GM23338 (cell line): ENCODE measurements around the gene RAP1GDS1. TPM values are rescaled to one million over a fixed set of nuclear protein-coding genes. Genes with fewer than 3 reads are reported as not detected.

Experiments
- ATAC-seq: fragments of 200-7000 bp; cut with Tn5 transposase; 3 replicates; pipeline ENCODE4 v1.9.1; 2020
- DNase-seq: peaks from one replicate; pipeline ENCODE4 v3.0.0-alpha.2; 2015; ENCODE audit warnings: low spot score
- H2AFZ ChIP-seq: fragments of 200-600 bp; sonication (generic); 2 replicates; pipeline ENCODE4 v1.8.0; 2016; ENCODE audit warnings: antibody characterized with exemption, mild to moderate bottlenecking, moderate library complexity
- H3F3A ChIP-seq: fragments of 200-600 bp; sonication (generic); replicated peaks from 2 replicates; pipeline ENCODE4 v1.8.0; 2017; ENCODE audit warnings: antibody characterized with exemption, mixed run types, low read depth
- H3K27ac ChIP-seq: fragments of 200-600 bp; sonication (generic); 2 replicates; pipeline ENCODE4 v1.6.1; 2016; ENCODE audit warnings: low read depth
- H3K27me3 ChIP-seq: fragments of 200-600 bp; sonication (generic); 2 replicates; pipeline ENCODE4 v1.8.0; 2016; ENCODE audit warnings: mild to moderate bottlenecking, mixed run types, moderate library complexity; ENCODE audit not compliant: insufficient read depth
- H3K36me3 ChIP-seq: fragments of 200-600 bp; sonication (generic); 2 replicates; pipeline ENCODE4 v1.8.0; 2016; ENCODE audit warnings: mild to moderate bottlenecking; ENCODE audit not compliant: insufficient read depth
- H3K4me1 ChIP-seq: fragments of 200-600 bp; sonication (generic); 2 replicates; pipeline ENCODE4 v1.8.0; 2016; ENCODE audit warnings: mild to moderate bottlenecking, moderate library complexity; ENCODE audit not compliant: insufficient read depth
- H3K4me2 ChIP-seq: fragments of 200-600 bp; sonication (generic); 2 replicates; pipeline ENCODE4 v1.7.1; 2017; ENCODE audit warnings: mixed run types
- H3K4me3 ChIP-seq: fragments of 200-600 bp; sonication (generic); 2 replicates; pipeline ENCODE4 v1.6.1; 2016; ENCODE audit warnings: mixed run types
- H3K79me2 ChIP-seq: fragments of 200-600 bp; sonication (generic); replicated peaks from 2 replicates; pipeline ENCODE4 v1.8.0; 2017; ENCODE audit warnings: mild to moderate bottlenecking; ENCODE audit not compliant: insufficient read depth
- H3K9me2 ChIP-seq: fragments of 200-600 bp; sonication (generic); 2 replicates; pipeline ENCODE4 v1.8.0; 2017; ENCODE audit not compliant: insufficient read depth
- H4K20me1 ChIP-seq: fragments of 200-600 bp; sonication (generic); replicated peaks from 2 replicates; pipeline ENCODE4 v1.8.0; 2017; ENCODE audit warnings: mild to moderate bottlenecking; ENCODE audit not compliant: insufficient read depth
- H3K27ac Mint-ChIP-seq: 2 replicates; pipeline ENCODE4 v1.8.0; 2020; ENCODE audit warnings: inconsistent platforms, mild to moderate bottlenecking, moderate library complexity, mixed read lengths
- H3K27me3 Mint-ChIP-seq: 3 replicates; pipeline ENCODE4 v1.8.0; 2022; ENCODE audit warnings: low read depth, mild to moderate bottlenecking, moderate library complexity, mixed read lengths, inconsistent platforms; ENCODE audit not compliant: insufficient read depth, poor library complexity
- H3K36me3 Mint-ChIP-seq: 3 replicates; pipeline ENCODE4 v1.8.0; 2021; ENCODE audit warnings: low read depth, mild to moderate bottlenecking, inconsistent platforms, moderate library complexity, mixed read lengths
- H3K4me1 Mint-ChIP-seq: 3 replicates; pipeline ENCODE4 v1.8.0; 2020; ENCODE audit warnings: mild to moderate bottlenecking, inconsistent platforms, mixed read lengths
- H3K4me3 Mint-ChIP-seq: 3 replicates; pipeline ENCODE4 v1.8.0; 2021; ENCODE audit warnings: moderate library complexity, mild to moderate bottlenecking, inconsistent platforms, mixed read lengths
- H3K9me3 Mint-ChIP-seq: 3 replicates; pipeline ENCODE4 v1.8.0; 2020; ENCODE audit warnings: moderate library complexity, mild to moderate bottlenecking, inconsistent platforms, mixed read lengths
- CREB1 ChIP-seq: fragments of 250-450 bp; sonication (Bioruptor Pico); IDR thresholded peaks from 2 replicates; pipeline ENCODE4 v1.5.0; 2020; ENCODE audit warnings: low read depth, mild to moderate bottlenecking, moderate library complexity
- EZH2 ChIP-seq: fragments of 200-600 bp; sonication (generic); IDR thresholded peaks from one replicate; pipeline ENCODE4 v1.8.0; 2017; ENCODE audit warnings: antibody characterized with exemption, mild to moderate bottlenecking, low read depth; ENCODE audit not compliant: unreplicated experiment
- EZH2phosphoT487 ChIP-seq: fragments of 200-600 bp; sonication (generic); IDR thresholded peaks from one replicate; pipeline ENCODE4 v1.8.1; 2018; ENCODE audit warnings: antibody characterized with exemption; ENCODE audit not compliant: unreplicated experiment
- JUNB ChIP-seq: IDR thresholded peaks from one replicate; pipeline ENCODE4 v1.6.1; 2016; ENCODE audit warnings: antibody characterized with exemption; ENCODE audit not compliant: unreplicated experiment
- NANOG ChIP-seq: IDR thresholded peaks from 2 replicates; pipeline ENCODE4 v1.6.1; 2016; ENCODE audit warnings: antibody characterized with exemption, borderline replicate concordance
- POLR2AphosphoS5 ChIP-seq: IDR thresholded peaks from 2 replicates; pipeline ENCODE4 v1.6.1; 2016; ENCODE audit warnings: antibody characterized with exemption, low read depth
- STAT1 ChIP-seq: IDR thresholded peaks from one replicate; pipeline ENCODE4 v1.6.1; 2016; ENCODE audit warnings: antibody characterized with exemption; ENCODE audit not compliant: unreplicated experiment
- ZNF114 ChIP-seq: fragments of 250-450 bp; sonication (Bioruptor Pico); IDR thresholded peaks from 2 replicates; pipeline ENCODE4 v1.5.0; 2020; ENCODE audit warnings: mild to moderate bottlenecking, moderate library complexity
- ZNF462 ChIP-seq: fragments of 250-450 bp; sonication (Bioruptor Pico); IDR thresholded peaks from 2 replicates; pipeline ENCODE4 v1.5.0; 2020; ENCODE audit warnings: mild to moderate bottlenecking, moderate library complexity
- polyA plus RNA-seq: library from polyadenylated mRNA; unstranded; fragments of >200 nt; fragmentation: Nextera tagmentation; extraction: Ambion mirVana; gene quantifications from 2 replicates; pipeline ENCODE4 v1.2.1, GENCODE V29; 2016
- total RNA-seq: library from RNA; depleted of rRNA; stranded (reverse); fragments of >200 nt; shearing (Covaris generic); gene quantifications from 2 replicates; pipeline ENCODE4 v1.2.3, GENCODE V29; 2014
- TF ChIP-seq, protein P1 (sequence below): IDR thresholded peaks from one replicate; pipeline ENCODE4 v1.6.1; 2018; ENCODE audit warnings: antibody characterized with exemption; ENCODE audit not compliant: unreplicated experiment

The RAP1GDS1 gene
- total and polyA plus RNA-seq, 2 experiments from 2014 or later: 23.7 to 32.4 TPM

- no peaks in the 10 kb centered on the region for H3K27me3 Mint-ChIP-seq
- Histone ChIP-seq H3K4me1 (no peaks in the 10 kb centered on the region), H3K4me2 (no peak overlapping the region), H2AFZ (no peak overlapping the region), H3K27ac (no peak overlapping the region), H3K79me2 (no peaks in the 10 kb centered on the region), H3K36me3 (no peaks in the 10 kb centered on the region), H3K9me2 (no peaks in the 10 kb centered on the region), H3K4me3 (no peak overlapping the region), H3K27me3 (no peaks in the 10 kb centered on the region), H3F3A (no peaks in the 10 kb centered on the region), H4K20me1 (no peaks in the 10 kb centered on the region)
- DNase-seq (no peak), ATAC-seq (no peak)
- no peaks in the 10 kb centered on the region for H3K4me1 Mint-ChIP-seq
- H3K36me3 Mint-ChIP-seq: peaks cover 7% of the 10 kb centered on the region
- TF ChIP-seq ZNF114 (no peak), EZH2 (no peak), CREB1 (CRISPR knock-in tag) (no peak), STAT1 (no peak), EZH2phosphoT487 (no peak), NANOG (no peak)
- TF ChIP-seq, protein P1, sequence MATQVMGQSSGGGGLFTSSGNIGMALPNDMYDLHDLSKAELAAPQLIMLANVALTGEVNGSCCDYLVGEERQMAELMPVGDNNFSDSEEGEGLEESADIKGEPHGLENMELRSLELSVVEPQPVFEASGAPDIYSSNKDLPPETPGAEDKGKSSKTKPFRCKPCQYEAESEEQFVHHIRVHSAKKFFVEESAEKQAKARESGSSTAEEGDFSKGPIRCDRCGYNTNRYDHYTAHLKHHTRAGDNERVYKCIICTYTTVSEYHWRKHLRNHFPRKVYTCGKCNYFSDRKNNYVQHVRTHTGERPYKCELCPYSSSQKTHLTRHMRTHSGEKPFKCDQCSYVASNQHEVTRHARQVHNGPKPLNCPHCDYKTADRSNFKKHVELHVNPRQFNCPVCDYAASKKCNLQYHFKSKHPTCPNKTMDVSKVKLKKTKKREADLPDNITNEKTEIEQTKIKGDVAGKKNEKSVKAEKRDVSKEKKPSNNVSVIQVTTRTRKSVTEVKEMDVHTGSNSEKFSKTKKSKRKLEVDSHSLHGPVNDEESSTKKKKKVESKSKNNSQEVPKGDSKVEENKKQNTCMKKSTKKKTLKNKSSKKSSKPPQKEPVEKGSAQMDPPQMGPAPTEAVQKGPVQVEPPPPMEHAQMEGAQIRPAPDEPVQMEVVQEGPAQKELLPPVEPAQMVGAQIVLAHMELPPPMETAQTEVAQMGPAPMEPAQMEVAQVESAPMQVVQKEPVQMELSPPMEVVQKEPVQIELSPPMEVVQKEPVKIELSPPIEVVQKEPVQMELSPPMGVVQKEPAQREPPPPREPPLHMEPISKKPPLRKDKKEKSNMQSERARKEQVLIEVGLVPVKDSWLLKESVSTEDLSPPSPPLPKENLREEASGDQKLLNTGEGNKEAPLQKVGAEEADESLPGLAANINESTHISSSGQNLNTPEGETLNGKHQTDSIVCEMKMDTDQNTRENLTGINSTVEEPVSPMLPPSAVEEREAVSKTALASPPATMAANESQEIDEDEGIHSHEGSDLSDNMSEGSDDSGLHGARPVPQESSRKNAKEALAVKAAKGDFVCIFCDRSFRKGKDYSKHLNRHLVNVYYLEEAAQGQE: no peak
- H3K27ac Mint-ChIP-seq: no peak overlapping the region
- H3K4me3 Mint-ChIP-seq: no peak overlapping the region
- no peaks in the 10 kb centered on the region for H3K9me3 Mint-ChIP-seq
Measured at GRCh38 chr4:98359646-98360045, 98.5 kb downstream of the RAP1GDS1 start.

DNA sequence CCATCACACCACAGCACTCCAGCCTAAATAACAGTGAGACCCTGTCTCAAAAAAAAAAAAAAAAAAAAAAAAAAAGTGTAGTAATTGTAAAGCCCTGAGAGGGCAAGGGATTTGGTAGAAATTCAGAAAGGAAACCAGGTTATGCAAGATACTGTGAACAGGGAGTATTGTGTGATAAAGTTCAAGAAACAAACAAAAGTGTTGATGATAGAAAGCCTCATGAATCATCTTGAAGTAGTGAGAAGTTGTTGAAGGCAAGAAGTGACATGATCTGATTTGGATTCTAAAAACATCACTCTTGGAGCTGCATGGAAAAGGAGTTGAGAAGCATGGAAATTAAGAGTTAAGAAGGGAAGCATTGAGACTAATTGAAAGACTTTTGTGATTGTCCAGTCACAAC, 102.2 kb downstream of the RAP1GDS1 start:
- no peak overlapping the region for H3K4me3 Mint-ChIP-seq
- peaks cover 43% of the 10 kb centered on the region for H3K36me3 Mint-ChIP-seq
- H4K20me1 ChIP-seq: no peaks in the 10 kb centered on the region
- TF ChIP-seq EZH2phosphoT487: no peak
- TF ChIP-seq CREB1 (CRISPR knock-in tag): no peak
- TF ChIP-seq ZNF114: no peak
- TF ChIP-seq STAT1: no peak
- TF ChIP-seq JUNB: no peak
- no peak for TF ChIP-seq ZNF462 (CRISPR knock-in tag)
- TF ChIP-seq POLR2AphosphoS5: no peak
- no peaks in the 10 kb centered on the region for H3K4me1 ChIP-seq
- H3K4me3 ChIP-seq: no peak overlapping the region
- no peaks in the 10 kb centered on the region for H3K79me2 ChIP-seq
- DNase-seq: no peak
- H3K27ac ChIP-seq: no peak overlapping the region
- no peak overlapping the region for H3K4me2 ChIP-seq
- no peaks in the 10 kb centered on the region for H3K4me1 Mint-ChIP-seq
- no peaks in the 10 kb centered on the region for H3K9me2 ChIP-seq
- H3K9me3 Mint-ChIP-seq: peaks cover 29% of the 10 kb centered on the region
- H3K27ac Mint-ChIP-seq: no peak overlapping the region; the same call in 1 of the 2 replicates
- ATAC-seq: no peak
- H3K27me3 ChIP-seq: no peaks in the 10 kb centered on the region
- no peaks in the 10 kb centered on the region for H3K27me3 Mint-ChIP-seq
- H3F3A ChIP-seq: no peaks in the 10 kb centered on the region
- no peak overlapping the region for H2AFZ ChIP-seq
- H3K36me3 ChIP-seq: peaks cover 16% of the 10 kb centered on the region
